Duodenal mucosa (tissue), 2 donors: ENCODE measurements around the gene SRGAP2.
"Not testable (repeated sequence)": the region's sequence is repeated elsewhere in the genome, so short reads cannot be mapped to it uniquely, and the experiment has no call there.

Source experiments
- H3K27ac ChIP-seq: one replicate; pipeline ENCODE4 v1.7.0; 2013; ENCODE audit warnings: low read depth, low read length
- H3K27me3 ChIP-seq, 2 donors: one replicate each; pipeline ENCODE4 v1.7.0; 2013; ENCODE audit warnings: low read length in 2 of 2, control low read depth in 1 of 2; ENCODE audit not compliant: insufficient read depth in 2 of 2, control insufficient read depth in 1 of 2
- H3K36me3 ChIP-seq, 2 donors: one replicate each; pipeline ENCODE4 v1.7.0; 2013; ENCODE audit warnings: low read length in 2 of 2, control low read depth in 1 of 2; ENCODE audit not compliant: insufficient read depth in 2 of 2, control insufficient read depth in 1 of 2
- H3K4me1 ChIP-seq, 2 donors: one replicate each; pipeline ENCODE4 v1.7.0; 2013; ENCODE audit warnings: low read length in 2 of 2, control low read depth in 1 of 2; ENCODE audit not compliant: insufficient read depth in 2 of 2, control insufficient read depth in 1 of 2
- H3K4me3 ChIP-seq, 2 donors: one replicate each; pipeline ENCODE4 v1.7.0; 2013; ENCODE audit warnings: low read length in 2 of 2, low read depth in 1 of 2
- H3K9ac ChIP-seq, 2 donors: one replicate each; pipeline ENCODE4 v1.7.0; 2013; ENCODE audit warnings: low read length in 2 of 2, low read depth in 1 of 2
- H3K9me3 ChIP-seq, 2 donors: one replicate each; pipeline ENCODE4 v1.7.0; 2013; ENCODE audit warnings: low read length in 2 of 2, control low read depth in 1 of 2; ENCODE audit not compliant: control insufficient read depth in 1 of 2

Gene SRGAP2

GRCh38 chr1:206210802-206211201, 7.5 kb downstream of the SRGAP2 start:
- not testable (repeated sequence) for H3K4me1 ChIP-seq, H3K4me3 ChIP-seq, H3K27ac ChIP-seq, H3K36me3 ChIP-seq, H3K9me3 ChIP-seq, H3K9ac ChIP-seq, H3K27me3 ChIP-seq

GRCh38 chr1:206215600-206216392, 12.5 kb downstream of the SRGAP2 start:
- not testable (repeated sequence) for H3K4me1 ChIP-seq, H3K4me3 ChIP-seq, H3K9me3 ChIP-seq, H3K27ac ChIP-seq, H3K27me3 ChIP-seq, H3K9ac ChIP-seq, H3K36me3 ChIP-seq

GRCh38 chr1:206218285-206218684, 14.9 kb downstream of the SRGAP2 start:
- not testable (repeated sequence) for H3K9ac ChIP-seq, H3K27ac ChIP-seq, H3K4me3 ChIP-seq, H3K9me3 ChIP-seq, H3K4me1 ChIP-seq, H3K36me3 ChIP-seq, H3K27me3 ChIP-seq

GRCh38 chr1:206218765-206219164, 15.4 kb downstream of the SRGAP2 start:
- H3K9ac ChIP-seq, H3K36me3 ChIP-seq, H3K4me3 ChIP-seq, H3K9me3 ChIP-seq, H3K4me1 ChIP-seq, H3K27me3 ChIP-seq, H3K27ac ChIP-seq: not testable (repeated sequence)

DNA sequence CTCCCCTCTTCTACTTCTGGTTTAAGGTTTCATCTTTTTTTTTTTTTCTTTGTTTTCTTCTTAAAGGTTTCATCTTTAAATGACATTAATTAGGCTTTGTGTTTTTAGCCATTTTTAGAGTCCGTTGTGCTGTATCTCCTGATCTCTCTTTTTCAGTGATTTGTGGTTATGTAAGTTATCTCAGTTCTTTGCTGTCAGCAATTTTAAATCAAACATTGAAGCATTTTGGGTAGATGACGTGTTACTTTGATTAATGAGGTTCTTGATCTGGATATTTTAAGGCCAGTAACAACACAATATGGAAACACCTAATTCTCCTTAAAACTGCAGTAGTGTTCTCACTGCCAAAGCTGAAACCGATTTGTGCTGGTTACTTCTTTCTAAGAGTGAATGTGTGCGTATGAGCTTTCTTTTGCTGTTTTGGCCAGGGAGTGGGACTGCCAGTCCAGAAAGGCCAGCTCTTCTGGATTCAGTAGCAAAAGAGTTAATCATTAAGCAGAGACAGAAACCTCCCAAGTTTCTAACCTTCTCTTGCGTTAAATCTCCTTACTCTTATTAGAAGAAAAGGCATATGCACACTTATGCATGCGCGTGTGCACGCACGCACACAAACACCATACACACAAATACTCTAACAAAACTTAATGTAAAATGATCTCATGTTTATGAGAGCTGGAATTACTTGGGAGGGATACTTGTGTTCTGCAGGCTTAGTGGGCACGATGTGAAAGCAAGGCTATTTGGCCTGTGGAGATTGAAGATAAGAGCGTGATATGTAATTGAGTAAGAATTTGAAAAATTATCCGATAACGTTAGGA, 16.4 kb downstream of the SRGAP2 start:
- H3K36me3 ChIP-seq, H3K4me3 ChIP-seq, H3K9ac ChIP-seq, H3K27me3 ChIP-seq, H3K9me3 ChIP-seq, H3K4me1 ChIP-seq, H3K27ac ChIP-seq: not testable (repeated sequence)

DNA sequence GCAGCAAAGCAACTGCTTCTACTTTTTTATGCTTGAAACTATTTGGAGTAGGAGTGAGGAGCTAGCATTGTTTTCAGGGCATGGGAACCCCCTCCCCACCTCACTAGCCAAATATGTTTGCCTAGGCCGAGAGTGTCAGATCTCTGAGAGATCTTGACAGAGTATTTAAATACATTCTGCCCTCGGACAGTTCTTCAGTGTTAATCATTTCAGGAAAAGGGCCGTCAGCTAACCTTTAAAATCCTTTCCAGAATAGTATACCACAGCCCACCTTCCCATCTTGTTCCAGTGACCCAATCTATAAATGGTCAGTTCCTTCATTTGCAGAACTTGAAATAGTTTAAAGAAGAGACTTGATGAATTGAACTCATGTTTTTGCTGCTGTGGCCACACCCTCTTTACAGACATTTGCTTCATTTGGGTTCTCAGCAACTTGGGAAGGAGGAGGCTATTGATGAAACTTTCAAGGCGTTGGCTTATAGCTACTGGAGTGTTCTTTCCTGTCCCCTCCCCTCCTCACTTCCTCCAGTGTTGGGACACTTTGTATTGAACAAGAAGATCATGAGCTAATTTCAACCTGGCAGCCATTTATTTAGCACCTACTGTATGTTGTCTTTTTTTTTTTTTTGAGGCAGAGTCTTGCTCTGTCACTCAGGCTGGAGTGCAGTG, 17.1 kb downstream of the SRGAP2 start:
- H3K9ac ChIP-seq, H3K27ac ChIP-seq, H3K36me3 ChIP-seq, H3K4me3 ChIP-seq, H3K9me3 ChIP-seq, H3K4me1 ChIP-seq, H3K27me3 ChIP-seq: not testable (repeated sequence)

DNA sequence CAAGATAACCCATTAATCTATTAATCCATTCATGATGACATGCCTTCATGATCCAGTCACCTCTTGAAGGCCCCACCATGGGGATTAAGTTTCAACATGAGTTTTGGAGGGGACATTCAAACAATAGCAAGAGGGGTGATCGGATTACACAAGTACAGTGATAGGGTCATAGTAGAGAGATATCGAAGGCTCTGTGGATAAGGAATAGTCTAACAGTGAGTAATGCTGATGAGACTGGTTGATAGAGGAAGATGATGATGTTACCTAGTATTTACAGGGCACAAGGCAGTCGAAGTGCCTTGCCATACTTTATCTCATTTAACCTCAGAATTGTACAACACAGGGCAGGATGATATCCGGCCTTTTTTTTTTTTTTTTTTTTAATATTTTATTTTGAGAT, 18.2 kb downstream of the SRGAP2 start:
- H3K4me3 ChIP-seq, H3K27me3 ChIP-seq, H3K36me3 ChIP-seq, H3K27ac ChIP-seq, H3K9me3 ChIP-seq, H3K9ac ChIP-seq, H3K4me1 ChIP-seq: not testable (repeated sequence)

DNA sequence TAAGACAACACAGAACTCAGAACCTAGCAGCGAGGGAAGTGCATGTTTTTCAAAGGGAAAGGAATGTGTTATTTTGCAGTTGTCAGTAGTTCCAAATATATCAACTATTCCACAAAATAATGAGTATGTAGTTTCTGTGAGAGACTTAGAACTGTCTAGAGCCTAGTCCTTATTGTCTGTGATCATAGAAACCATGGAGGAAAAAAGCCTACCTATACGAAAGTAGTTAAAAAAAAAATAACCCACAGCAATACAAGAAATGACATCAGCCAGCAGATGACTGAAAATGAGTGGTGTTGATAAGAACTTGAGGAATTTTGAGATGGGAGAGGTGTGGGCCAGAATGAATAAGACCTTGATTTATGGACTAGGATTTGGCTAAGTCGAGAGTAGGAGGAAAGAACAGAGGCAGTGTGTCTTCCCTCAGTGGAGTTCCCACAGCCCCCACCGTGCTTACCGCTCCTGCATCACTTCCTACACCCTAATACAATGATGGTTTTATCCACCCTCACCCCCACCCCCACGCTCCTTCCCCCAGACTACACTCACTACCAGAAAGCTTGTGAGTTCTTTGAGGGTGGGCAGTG, 20.9 kb downstream of the SRGAP2 start:
- H3K36me3 ChIP-seq, H3K9me3 ChIP-seq, H3K4me1 ChIP-seq, H3K4me3 ChIP-seq, H3K9ac ChIP-seq, H3K27ac ChIP-seq, H3K27me3 ChIP-seq: not testable (repeated sequence)

DNA sequence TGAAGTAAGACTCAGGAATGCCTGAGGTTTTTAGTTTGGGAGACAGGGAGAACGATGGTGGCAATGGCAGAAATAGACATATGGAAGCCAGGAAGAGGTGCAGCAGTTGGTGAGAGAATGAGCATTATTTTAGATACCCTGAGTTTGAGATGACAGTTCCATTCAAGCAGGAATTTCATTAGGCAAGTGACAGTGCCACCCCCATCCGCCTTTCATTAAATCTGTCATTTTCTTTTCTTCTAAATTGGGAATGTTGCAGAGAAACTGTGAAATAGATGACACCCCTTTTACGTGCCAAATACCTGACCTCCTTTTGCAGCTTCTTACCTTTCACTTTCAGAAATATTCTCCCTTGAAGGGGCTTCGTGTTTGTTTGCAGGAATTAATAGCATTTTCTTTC, 22.0 kb downstream of the SRGAP2 start:
- not testable (repeated sequence) for H3K36me3 ChIP-seq, H3K27me3 ChIP-seq, H3K9me3 ChIP-seq, H3K4me1 ChIP-seq, H3K4me3 ChIP-seq, H3K27ac ChIP-seq, H3K9ac ChIP-seq

DNA sequence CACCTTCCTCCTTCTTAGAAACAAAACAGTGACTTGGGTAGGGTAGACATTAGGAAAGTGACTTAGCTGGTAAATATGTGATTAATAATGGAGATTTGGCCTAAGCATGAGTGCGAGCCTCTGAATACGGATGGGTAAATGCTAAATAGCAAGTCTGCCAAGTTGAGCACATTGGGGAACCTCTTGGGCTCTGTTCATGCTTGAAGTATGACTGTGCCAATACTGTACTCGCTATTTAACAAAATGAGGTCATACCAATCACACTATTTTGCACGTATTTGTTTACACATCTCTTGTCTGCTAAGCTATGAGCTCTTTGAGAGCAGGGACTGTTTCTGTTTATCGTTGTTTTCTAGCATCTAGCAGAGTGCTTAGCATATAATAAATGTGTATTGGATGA, 23.5 kb downstream of the SRGAP2 start:
- H3K4me3 ChIP-seq, H3K4me1 ChIP-seq, H3K27ac ChIP-seq, H3K36me3 ChIP-seq, H3K27me3 ChIP-seq, H3K9ac ChIP-seq, H3K9me3 ChIP-seq: not testable (repeated sequence)
